Hindlimb muscle (tissue), 1 donor: ENCODE data around the gene ANKS1B. TPM values are rescaled to one million over a fixed set of nuclear protein-coding genes. Genes with fewer than 3 reads are reported as not detected.

Experiments used
- DNase-seq: peaks from one replicate; pipeline ENCODE4 v3.0.0-alpha.2; 2013
- polyA plus RNA-seq: library from polyadenylated mRNA; unstranded; fragments of 120-200 nt; gene quantifications from one replicate; pipeline ENCODE4 v1.2.1, GENCODE V29; 2013; ENCODE audit not compliant: insufficient read length

The ANKS1B gene
- polyA plus RNA-seq, 1 donor, result 2.2 TPM

DNA sequence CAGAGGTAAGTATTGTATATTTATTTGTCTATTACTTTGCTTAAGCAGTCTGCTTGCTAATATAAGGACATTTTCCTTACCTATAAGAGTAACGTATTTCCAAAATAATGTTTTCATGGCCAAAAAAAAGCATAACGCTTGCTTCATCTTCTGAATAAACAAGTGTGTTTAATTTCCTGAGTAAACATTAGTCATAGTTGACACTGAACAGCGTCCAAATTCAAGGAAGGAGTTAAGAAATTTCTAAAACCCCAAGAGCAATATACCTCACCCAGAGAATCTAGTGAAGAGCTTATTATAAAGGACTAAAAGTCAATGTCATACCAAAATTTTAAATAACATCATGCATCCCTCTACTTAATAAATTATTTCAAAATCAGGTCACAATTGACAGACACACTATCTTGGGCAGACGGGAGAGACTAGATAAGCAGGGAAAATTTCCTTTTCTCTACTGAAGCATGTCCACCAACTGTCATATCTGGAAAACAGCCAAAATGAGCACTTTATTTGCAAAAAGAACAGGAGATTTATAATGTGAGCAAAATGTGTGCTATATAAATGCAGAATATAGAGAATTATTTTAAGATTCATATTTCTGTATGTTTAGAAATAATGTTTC, 25.1 kb downstream of the ANKS1B start:
- no peak for DNase-seq

DNA sequence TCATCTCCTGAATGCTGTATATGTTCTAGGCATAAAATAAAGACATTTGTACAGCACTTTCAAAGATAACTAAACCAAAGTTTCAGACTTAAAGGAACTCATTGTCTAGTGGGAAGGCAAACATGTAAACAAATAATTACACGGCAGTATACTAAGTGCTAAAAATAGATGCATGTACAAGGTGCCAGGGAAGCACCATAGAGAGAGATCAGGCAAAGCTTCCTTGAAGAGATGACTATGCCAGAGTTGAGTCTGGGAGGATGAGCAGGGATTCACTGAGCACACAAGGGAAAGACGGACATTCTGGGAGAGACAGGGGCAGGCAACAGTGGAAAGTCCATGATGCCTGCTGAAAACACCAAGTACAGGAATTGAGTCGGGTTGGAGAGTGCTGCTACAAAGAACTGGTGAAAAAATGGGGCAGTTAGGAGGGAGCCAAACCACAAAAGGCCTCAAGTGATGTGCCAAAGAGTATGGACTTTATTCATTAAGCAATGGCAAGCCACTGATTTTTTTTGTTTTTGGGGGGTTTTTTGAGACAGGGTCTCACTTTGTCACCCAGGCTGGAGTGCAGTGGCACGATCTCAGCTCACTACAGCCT, 26.8 kb downstream of the ANKS1B start:
- no peak for DNase-seq

DNA sequence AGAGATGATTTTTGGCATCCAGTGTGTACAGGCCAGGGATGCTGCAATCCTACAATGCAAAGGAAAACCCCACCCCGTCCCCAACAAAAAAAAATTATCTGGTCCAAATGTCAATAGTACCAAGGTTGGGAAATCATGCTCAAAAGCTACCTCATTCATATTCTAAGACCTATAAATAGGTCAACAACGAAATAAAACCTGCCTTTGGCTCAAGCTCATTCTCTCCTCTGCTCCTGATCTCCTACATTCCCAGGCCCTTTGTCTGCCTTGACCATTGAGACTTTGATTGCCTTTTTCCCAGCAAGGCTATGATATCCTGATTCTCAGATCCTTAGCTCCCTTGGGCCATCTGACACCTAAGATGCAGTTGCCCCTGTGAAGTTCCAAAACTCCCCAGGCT, 30.0 kb downstream of the ANKS1B start:
- DNase-seq, result no peak

DNA sequence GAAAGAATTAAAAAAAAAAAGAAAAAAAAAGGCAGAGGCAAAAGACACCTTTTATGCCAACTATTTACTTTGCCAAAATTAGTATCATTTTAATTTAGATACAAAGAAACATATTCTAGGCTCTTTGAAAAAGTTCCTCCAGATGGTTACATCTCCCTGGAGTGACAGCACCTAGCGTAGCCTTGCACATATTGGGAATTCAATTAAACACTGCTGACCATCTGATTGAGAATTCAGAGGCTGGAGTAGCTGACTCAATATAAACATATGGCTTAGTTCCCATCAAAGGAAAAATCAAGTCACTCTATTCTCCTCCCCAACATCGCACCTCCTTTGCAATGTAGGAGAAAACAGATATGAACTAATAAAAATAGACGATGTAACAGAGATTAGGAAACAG, 36.4 kb downstream of the ANKS1B start:
- no peak for DNase-seq

DNA sequence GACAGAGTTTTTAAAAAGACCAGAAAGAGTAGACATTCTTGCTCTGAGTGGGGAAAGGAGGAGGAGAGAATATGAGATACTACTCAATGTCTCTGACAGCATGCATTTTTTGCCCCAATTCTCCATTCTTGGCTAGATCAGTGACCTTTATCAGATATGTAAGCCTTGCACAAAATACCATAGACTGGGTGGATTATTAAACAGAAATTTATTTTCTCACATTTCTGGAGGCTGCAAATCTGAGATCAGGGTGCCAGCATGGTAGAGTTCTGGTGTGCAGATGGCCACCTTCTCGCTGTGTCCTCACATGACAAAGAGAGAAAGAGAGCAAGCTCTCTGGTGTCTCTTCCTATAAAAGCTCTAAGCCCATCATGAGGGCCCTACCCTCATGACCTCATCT, 38.6 kb downstream of the ANKS1B start:
- DNase-seq, result no peak

DNA sequence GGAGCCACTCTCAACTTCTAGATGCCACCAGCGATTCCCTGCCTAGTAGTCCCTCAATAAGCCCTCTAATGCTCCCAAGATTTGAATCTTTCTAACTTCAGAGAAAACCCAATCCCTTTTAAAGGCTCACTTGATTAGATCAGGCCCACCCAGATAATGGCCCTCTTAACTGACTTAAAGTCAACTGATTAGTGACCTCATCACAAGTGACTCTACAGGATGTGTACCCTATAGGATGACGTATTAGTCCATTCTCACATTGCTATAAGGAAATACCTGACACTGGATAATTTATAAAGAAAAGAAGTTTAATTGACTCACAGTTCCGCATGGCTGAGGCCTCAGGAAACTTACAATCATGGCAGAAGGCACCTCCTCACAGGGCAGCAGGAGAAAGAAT, 49.1 kb downstream of the ANKS1B start:
- no peak for DNase-seq

DNA sequence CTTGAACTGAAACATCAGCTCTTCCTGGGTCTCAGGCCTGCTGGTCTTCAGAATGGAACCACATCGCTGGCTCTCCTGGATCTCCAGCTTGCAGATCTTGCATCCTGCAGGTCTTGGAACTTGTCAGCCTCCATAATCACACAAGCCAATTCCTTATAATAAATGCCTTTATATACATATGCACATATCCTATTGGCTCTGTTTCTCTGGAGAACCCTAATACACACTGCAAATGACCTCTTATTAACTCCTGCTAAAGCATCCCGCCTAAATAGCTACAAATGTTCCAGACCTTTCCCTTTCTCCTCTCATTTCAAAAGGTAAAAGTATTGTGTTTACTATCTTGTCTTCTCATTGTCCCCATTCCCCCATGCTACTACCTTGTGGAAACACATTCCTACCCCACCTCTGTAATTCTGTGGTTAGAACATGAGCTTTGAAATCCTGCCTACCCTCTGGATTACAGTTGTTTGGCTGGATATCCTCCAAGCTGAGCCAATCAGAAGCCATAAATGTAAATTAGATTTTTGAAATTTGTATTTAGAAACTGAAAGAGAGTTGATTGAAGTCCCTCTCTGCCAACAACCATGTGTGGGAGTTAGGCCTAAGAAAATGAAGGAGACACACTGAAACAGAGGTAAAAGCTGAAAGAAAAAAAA, 58.1 kb downstream of the ANKS1B start:
- DNase-seq, result no peak

DNA sequence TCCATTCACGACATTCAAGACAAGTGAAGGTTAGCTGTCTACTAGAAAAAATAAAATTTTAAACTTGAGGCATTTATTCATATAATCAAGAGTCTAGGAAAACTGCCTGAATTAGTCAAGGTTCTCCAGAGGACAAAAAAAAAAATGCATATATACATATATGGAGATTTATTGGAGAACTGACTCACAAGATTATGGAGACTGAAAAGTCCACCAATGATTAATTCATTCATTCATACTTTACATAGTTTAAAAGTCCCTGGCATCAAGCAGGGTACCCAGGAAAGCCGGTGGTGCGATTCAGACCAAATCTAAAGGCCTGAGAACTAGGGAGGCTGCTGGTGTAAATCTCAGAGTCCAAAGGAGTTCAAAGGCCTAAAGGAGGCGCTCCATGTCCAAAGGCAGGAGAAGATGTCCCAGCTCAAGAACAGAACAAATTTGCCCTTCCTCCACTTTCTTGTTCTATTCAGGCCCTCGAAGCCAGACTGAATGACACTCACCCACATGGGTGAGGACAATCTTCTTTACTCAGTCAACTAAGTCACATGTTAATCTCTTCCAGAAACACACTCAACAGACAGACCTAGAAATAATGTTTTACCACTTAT, 64.3 kb downstream of the ANKS1B start:
- no peak for DNase-seq

DNA sequence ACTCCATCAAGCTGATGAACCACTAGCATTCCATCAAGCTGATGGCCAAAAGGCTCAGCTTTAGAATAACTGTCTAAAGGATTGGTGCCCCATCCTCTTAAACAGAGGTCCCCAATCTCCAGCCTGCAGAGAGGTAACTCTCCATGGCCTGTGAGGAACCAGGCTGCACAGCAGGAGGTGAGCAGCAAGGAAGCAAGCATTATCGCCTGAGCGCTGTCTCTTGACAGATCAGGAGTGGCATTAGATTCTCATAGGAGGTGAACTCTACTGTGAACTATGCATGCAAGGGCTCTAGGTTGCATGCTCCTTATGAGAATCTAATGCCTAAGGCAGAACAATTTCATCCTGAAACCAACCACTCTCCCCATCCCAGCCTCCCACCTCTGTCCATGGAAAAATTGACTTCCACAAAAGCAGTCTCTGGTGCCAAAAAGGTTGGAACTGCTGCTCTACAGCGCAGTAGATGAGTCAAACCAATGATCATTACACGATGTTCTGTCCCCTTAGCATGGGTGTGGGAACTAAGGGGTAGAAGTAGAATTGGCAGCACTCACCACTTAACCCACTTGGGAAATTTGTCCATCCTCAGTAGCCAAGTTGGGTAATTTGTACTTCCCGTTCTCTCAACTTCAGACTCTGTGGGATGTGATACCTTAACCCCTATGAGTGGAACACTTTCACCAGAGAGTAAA, 66.9 kb downstream of the ANKS1B start:
- no peak for DNase-seq

DNA sequence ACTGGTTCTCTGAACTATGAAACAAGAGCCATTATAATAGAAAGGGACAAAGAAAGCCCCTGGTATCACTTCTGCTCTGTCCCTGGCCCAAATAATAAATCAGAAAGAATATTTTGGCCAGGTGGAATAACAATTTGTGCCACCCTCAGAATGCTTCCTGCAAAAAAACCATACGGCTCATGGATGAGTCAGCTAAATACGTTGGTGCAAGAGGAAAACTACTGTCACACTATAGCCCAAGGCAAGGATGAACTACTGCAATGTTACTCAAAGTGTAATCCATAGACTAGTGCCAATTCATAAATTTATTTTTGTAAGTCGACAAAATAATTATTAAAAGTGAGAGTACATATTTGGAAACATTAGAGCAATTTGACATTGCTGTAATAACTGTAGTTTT, 68.2 kb downstream of the ANKS1B start:
- no peak for DNase-seq

DNA sequence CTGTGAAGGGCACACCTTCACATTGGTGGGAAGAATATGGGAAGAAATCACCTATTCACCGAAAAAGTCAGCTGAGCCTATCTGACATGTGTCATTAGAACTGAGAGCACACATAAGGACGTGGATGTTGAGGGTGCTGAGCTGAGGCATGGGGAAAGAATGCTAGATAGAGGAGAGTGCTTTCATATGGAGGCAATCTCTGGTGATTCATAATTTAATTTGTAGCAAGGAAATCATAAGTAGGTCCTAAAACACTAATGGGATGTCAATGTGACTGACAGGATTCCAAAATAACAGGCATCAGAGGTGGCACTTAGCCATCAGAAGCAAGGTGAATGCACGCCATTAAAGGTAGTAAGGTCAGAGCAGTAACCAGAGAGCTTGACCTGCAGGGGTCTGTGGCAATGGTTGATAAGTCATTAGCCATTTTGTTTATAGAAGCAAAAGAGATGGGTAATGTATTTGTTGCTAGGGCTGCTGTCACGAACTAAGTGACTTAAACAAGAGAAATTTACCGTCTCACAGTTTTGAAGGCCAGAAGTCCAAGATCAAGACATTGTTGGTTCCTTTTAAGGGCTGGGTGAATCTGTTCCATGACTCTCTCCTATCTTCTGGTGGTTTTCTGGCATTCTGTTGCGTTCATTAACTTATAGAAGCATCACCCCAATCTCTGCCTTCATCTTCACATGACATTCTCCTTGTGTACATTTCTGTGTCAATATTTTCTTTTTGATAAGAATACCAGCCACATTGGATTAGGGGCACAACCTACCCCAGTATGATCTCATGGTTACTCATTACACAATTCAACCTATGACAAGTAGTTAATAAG, 69.3 kb downstream of the ANKS1B start:
- DNase-seq, result no peak

DNA sequence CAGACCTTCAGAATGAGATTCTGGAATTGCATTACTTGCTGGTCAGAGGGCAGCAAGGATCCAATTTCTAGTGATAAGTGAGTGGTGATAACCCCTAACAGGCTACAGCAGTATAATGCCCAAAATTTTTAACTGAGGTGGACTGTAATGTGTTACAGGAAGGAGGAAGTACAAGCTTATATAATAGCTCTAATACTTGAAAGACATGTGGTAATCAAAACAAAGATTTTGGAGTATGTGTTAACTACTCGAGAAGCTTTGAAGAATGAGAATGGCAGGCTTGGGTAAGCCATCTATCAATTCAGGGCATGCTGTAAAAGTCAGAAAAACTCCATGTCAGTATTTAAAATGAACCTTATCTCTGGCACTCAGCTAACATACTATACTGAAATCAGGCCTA, 70.5 kb downstream of the ANKS1B start:
- DNase-seq, result no peak

DNA sequence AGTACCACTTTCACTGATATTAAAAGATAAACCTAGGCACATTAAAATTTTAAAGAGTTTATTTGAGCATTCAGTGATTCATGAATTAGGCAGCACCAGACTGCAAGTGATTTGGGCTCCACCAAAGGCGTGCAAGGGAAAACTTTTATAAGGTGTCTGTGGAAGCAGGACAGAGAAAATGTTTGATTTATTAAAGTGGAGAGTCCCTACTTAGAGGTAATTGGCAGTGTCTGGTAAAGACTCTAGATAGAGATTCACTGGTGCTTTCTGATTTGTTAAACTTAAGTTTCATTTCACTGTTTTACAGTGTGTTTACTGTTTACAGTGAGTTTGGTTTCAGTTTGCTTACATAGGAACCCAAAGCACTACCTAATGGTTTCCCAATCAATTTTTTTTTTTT, 72.8 kb downstream of the ANKS1B start:
- no peak for DNase-seq

DNA sequence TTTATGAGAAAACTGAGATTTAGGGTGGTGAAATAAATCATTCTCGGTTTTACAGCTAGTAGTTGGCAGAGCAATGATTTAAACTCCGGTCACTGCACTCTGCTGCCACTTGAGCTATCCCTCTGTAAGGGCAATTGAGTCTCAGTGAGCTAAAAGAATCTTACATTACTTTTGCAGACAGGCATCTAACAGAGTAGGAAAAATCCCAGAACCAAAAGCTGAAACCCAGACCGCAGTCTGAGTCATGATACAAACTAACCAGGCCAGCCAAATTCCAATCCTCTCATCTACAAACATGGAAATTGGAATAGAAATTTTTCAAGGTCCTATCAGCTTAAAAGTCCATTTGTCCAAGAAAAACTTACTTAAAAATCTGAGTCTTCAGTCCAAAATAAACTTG, 73.7 kb downstream of the ANKS1B start:
- DNase-seq, result peak; percentile 60

DNA sequence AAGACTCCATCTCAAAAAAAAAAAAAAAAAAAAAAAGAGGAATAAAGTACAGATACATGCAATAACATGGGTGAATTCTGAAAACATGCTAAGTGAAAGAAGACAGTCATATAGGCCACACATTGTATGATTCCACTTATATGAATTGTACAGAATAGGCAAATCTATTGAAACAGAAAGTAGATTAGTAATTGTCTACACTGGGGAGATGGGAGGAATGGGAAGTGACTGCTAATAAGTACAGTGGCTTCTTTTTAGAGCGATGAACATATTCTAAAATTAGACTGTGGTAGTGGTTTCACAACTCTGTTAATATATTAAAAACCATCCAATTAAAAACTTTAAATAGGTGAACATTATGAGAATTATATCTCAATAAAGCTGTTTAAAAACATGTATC, 74.4 kb downstream of the ANKS1B start:
- DNase-seq, result no peak

DNA sequence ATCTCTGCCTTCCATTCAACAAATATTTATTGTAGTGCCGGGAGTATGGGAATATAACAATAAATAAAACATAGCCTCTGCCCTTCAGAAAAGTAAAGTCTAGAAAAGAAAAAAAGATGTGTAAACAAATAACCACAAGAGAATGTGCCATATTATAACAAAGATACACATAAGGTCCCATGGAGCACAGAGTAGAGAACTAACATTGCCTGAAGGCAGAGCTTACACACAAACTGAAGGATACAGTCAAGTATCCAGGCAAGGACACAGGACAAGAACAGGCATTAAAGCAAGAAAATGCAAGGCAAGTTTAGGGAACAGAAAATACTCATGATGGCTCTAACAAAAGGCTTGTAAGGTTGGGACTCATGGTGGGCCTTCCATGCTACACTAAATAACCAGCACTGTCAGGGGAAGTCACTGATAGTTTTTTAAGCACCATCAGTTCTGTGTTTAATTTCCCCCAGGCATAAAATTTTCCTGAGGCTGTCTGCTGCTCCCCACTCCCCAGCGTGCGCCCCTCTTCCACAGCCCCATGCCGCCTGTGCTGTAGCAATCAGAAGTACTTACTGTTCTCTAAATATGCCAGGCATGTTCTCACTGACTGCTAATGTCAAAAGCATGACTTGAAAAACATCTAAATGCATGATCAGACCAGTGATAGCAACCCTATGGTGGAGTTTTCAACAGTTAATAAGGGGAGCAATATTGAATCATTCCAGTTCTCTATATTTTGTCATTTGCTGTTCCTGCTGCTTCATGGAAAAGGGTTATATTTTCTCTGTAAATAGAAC, 77.8 kb downstream of the ANKS1B start:
- no peak for DNase-seq

DNA sequence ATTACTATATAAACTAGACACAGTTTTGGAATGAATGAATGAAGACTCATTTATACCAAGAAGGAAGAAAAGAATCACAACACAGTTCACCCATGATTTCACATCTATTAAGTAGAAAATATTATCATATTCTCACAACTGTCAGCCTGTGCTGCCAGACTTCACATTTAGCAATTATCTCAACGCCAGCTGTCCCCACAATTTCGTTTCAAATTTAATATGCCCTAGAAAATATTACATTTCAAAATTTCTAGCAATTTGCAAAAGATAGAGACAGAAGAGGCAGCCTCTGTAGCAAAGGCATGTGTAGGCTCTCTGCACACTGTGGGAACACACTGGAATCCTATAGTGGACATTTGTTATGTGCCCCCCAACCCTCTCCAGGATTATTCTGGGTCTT, 83.6 kb downstream of the ANKS1B start:
- DNase-seq, result no peak

DNA sequence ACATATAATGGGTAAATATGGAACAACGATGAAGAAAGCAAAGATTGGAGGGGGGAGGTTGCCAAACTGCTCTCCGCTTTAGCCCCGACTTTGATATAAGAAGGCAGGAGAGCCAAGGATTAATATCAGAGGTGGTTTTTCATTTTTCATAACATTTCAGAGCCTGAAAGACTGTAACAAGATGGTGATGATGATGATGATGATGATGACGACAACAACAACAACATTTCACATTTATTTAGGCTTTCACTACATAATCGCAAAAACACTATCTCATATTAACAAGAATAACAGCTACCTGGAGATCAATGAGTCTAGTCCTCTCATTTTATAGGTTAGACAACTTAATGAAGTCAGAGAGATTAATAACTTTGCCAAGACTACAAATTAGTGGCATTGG, 86.1 kb downstream of the ANKS1B start:
- DNase-seq, result no peak

DNA sequence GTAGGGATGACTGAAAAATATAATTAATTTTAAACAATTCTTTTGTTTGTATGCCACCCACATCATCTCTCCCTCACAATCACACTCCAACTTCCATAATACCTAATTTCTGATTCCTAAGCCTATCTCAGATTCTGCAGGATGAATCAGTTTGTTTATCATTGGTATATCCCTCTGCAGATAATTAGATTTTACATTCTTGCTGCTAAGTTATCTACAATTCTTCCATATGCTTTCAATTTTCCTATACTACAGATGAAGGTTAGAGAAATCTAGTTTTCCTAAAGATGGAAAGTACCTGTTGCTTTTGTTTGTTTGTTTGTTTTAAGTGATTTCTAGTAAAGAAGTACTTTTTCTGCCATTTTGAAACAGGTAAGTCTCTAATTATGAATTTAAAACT, 105.3 kb downstream of the ANKS1B start:
- DNase-seq, result no peak

DNA sequence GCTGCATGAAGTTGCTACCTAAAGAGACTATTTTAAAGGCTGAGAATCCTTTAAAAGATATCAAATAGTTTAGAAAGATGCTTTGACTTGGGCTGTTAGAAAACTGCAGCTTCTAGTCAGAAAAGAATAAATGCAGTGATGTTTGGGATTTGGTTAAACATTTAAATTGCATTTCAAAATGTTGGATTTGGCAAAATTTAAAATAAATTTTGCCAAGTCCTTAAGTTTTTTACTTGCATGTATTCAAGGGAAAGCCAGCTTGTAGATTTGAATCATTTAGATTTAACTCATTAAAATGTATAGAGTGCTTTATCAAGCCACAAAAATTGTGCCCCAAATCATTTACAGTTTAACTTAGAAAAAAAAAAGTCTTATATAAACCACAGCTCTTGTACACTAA, 109.7 kb downstream of the ANKS1B start:
- DNase-seq, result no peak

DNA sequence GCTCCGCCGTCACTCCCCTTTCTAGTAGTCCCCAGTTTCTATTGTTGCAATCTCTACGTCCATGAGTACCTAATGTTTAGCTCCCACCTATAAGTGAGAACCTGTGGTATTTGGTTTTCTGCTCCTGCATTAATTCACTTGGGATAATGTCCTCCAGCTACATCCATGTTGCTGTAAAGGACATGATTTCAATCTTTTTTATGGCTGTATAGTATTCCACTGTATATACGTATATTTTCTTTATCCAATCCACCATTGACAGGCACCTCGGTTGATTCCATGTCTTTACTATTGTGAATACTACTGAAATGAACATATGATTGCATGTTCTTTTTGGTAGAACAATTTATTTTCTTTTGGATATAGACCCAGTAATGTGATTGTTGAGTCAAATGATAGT, 114.7 kb downstream of the ANKS1B start:
- no peak for DNase-seq

DNA sequence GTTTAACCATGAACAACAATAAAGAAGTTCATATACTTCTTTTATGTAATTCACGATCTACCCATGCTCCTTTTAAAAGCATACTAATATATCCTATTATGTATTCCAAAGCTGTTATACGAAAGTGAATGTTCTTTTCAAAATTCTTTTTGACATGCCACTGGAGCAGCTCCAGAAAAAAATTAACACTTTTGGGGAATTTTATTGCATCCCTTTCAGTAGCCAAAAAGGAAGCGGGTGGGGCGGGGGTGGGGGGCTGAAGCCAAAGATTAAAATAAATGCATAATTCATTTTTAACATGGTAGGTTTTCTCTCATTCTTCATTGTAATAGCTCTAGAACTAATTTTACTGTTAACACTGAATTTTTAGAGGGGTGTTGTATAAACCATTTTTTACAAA, 123.0 kb downstream of the ANKS1B start:
- DNase-seq, result no peak
